Activated T-cell treated with anti-CD3 and anti-CD28 coated beads for 4 hours (primary cell): ENCODE results near the gene NGFR.

ENCODE experiments used
- DNase-seq: peaks from one replicate; pipeline ENCODE4 v3.0.0-alpha.2; 2020

The NGFR gene

GRCh38 chr17:49469831-49470810 is 25.0 kb upstream of the NGFR start:
- no peak for DNase-seq

GRCh38 chr17:49471089-49471683 is 23.9 kb upstream of the NGFR start:
- no peak for DNase-seq

GRCh38 chr17:49471769-49472168 is 23.3 kb upstream of the NGFR start:
- DNase-seq: no peak

- DNase-seq: no peak
These were observed 22.6 kb upstream of the NGFR start for GRCh38 chr17:49472527-49472926.

GRCh38 chr17:49473900-49474751 is 21.0 kb upstream of the NGFR start:
- DNase-seq: no peak

- DNase-seq: no peak
These were observed 17.4 kb upstream of the NGFR start for GRCh38 chr17:49477709-49478108.

GRCh38 chr17:49480836-49481615 is 14.1 kb upstream of the NGFR start:
- no peak for DNase-seq

GRCh38 chr17:49482144-49482817 is 12.8 kb upstream of the NGFR start:
- DNase-seq: no peak

- no peak for DNase-seq
These were observed 11.2 kb upstream of the NGFR start for GRCh38 chr17:49483599-49484509.

GRCh38 chr17:49484588-49484987 is 10.5 kb upstream of the NGFR start:
- no peak for DNase-seq

GRCh38 chr17:49486012-49486641 is 9.0 kb upstream of the NGFR start:
- no peak for DNase-seq

GRCh38 chr17:49487183-49487582 is 7.9 kb upstream of the NGFR start:
- no peak for DNase-seq

- DNase-seq: no peak
These were observed 6.5 kb upstream of the NGFR start for GRCh38 chr17:49488612-49489011.

GRCh38 chr17:49489348-49489747 is 5.7 kb upstream of the NGFR start:
- no peak for DNase-seq

GRCh38 chr17:49490276-49490675 is 4.8 kb upstream of the NGFR start:
- DNase-seq: no peak

GRCh38 chr17:49491192-49491769 is 3.8 kb upstream of the NGFR start:
- no peak for DNase-seq

GRCh38 chr17:49494399-49494985 is 601 bp upstream of the NGFR start:
- no peak for DNase-seq

- no peak for DNase-seq
These were observed 719 bp downstream of the NGFR start for GRCh38 chr17:49495842-49496182.

- DNase-seq: peak; percentile 76
These were observed 1.2 kb downstream of the NGFR start for GRCh38 chr17:49496183-49496866.
